LNCaP clone FGC (cell line): ENCODE results near the gene EGLN1.

Experiments
- DNase-seq: peaks from one replicate; pipeline ENCODE4 v3.0.0-alpha.2; 2011; ENCODE audit warnings: low read depth
- H3K4me3 ChIP-seq: 2 replicates; pipeline ENCODE4 v1.5.1; 2011; ENCODE audit warnings: mild to moderate bottlenecking, low read depth, low read length, control low read depth
- TF ChIP-seq, protein P1 (sequence below): IDR thresholded peaks from 2 replicates; pipeline ENCODE4 v1.5.1; 2012; ENCODE audit warnings: mild to moderate bottlenecking; ENCODE audit not compliant: control insufficient read depth, insufficient read depth; ENCODE audit errors: extremely low read depth

EGLN1 gene

DNA sequence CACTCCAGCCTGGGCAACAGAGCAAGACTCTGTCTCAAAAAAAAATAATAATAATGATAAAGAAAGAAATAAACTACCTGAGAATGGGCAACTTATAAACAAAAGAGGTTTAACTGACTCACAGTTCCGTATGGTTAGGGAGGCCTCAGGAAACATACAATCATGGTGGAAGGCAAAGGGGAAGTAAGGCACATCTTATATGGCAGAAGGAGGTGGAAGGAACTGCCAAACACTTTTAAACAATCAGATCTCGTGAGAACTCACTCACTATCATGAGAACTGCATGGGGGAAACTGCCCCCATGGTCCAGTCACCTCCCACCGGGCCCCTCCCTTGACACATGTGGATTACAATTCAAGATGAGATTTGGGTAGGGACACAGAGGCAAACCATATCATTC, 6.3 kb upstream of the EGLN1 start:
- H3K4me3 ChIP-seq, result no peak overlapping the region
- TF ChIP-seq, protein P1, sequence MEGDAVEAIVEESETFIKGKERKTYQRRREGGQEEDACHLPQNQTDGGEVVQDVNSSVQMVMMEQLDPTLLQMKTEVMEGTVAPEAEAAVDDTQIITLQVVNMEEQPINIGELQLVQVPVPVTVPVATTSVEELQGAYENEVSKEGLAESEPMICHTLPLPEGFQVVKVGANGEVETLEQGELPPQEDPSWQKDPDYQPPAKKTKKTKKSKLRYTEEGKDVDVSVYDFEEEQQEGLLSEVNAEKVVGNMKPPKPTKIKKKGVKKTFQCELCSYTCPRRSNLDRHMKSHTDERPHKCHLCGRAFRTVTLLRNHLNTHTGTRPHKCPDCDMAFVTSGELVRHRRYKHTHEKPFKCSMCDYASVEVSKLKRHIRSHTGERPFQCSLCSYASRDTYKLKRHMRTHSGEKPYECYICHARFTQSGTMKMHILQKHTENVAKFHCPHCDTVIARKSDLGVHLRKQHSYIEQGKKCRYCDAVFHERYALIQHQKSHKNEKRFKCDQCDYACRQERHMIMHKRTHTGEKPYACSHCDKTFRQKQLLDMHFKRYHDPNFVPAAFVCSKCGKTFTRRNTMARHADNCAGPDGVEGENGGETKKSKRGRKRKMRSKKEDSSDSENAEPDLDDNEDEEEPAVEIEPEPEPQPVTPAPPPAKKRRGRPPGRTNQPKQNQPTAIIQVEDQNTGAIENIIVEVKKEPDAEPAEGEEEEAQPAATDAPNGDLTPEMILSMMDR, result no peak
- DNase-seq, result no peak

DNA sequence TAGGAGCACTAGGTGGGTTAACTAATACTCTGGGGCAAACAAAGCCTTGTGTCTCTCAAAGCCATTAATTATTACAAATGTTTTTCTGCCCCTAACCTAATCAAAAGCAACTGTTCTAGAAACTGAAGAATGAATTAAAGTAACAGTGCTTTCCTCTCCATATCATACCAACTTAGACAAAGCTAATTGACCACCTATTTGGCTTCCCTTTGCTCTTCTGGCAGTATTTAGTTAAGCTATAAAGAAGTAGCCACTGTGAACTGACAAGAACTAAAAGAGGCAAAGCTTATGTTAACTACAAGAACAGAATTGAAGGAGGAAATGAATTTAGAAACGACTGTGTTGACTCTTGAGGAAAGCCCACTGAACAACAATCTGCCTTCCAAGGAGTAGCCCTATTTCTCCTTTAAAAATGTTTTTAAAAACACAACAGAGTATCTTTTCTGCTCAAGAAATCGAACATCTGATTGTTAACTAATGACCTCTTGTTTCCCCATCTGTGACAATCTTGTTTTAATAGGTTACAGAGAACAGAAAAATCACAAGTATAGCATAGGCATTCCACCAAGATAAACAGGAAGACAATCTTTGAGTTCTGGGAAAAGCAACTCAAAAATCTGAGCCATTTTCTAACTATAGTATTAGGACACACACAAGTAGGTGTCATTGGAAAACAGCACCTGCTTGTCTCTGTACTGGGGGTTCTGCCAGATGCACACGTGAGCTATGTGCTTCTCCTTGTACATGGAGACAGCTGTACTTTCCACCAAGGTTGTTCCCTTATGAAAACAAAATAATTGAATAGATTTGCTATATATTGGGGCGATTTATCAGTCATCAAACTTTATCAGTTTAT, 3.1 kb upstream of the EGLN1 start:
- no peak overlapping the region for H3K4me3 ChIP-seq
- DNase-seq, result no peak
- TF ChIP-seq, protein P1, result no peak

DNA sequence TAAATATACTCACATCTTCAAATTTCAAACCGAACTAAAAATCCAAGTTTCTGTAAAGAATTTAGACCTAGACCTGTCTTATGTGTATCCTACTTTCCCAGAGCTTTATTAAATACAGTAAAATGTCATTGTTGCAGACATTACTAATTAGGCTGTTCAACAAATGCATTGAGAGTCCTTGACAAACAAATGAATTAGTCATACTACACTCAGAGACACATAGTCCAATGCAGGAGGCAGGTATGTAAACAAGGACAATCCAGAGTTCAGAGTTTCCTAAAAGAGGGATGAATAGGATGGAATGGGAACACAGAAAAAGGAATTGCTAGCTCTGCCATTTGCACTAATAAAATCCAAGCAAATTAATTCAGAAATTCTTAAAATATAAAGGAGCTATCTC, 1.6 kb upstream of the EGLN1 start:
- TF ChIP-seq, protein P1, result no peak
- H3K4me3 ChIP-seq, result peak overlapping the region; percentile 81
- no peak for DNase-seq

DNA sequence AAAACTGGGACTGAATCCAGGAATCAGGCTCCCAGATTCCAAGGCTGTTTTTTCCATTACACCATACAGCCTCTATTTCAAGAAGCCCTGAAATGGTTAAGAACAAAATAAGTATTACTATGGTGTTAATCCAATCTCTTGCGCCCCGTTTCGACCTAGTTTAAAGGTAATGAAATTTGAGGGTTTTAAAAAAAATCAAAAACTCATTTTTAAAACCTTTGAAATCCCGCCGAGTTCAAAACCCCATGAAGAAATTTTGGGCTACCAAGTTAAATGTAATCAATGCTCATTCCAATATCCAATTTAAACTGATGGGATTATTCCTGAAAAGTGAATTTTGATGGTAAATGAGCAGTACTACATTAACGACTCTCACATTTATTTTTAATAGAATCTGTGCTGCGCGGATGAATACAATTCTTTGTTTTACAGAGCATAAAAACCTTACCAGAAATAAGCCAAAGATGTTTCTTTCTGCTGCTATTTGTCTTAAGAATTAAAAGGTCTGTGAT, 767 bp upstream of the EGLN1 start:
- peak overlapping the region; percentile 81 for H3K4me3 ChIP-seq
- no peak for DNase-seq
- TF ChIP-seq, protein P1, result no peak

DNA sequence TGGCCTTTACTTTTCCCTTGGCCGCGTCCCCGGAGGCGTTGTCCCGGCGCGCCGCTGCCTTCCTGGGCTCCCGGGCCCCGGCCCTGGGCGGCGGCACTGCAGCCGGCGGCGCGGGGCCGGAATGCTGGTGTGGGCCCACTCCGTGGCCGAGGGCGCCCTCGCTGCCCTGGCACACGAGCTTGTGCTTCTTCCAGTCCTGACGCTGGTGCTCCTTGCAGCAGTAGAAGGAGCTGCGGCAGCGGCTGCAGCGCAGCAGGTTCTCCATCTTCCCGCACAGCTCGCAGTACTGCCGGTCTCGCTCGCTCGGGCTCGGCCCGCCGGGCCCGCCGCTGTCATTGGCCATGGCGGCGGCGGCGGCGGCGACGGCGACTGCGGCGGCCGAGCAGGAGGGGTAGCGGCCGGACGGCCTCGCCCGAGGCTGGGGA, 529 bp downstream of the EGLN1 start:
- H3K4me3 ChIP-seq, result peak overlapping the region; percentile 81
- no peak for DNase-seq
- TF ChIP-seq, protein P1, result no peak

DNA sequence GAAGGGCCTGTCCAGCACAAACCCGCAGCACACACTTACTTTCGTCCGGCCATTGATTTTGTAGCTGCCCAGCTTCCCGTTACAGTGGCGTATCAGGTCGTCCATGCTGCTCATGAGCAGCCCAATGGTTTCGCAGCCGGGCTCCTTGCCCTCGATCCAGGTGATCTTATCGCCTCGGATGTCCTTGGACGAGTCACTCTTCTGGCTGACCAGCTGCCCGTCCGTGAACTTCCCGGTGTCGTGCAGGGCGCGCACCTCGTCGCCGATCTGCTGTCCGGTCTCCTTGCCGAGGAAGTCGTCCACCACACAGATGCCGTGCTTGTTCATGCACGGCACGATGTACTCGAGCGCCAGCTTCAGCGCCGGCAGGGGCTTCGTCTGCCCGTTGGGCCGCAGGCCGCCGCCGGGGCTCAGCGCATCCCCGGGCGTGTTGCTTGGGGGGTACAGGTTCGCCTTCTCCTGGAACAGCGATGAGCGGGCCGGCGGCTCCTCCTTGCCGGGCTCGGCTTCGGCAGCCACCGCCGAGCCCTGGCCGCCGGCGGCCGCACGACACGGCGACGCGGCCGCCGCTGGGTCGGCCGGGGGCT, 1.0 kb downstream of the EGLN1 start:
- H3K4me3 ChIP-seq, result peak overlapping the region; percentile 81
- no peak for DNase-seq
- TF ChIP-seq, protein P1, result no peak
